ENCODE measurements around the gene DZIP1. TPM values are rescaled to one million over a fixed set of nuclear protein-coding genes. Genes with fewer than 3 reads are reported as not detected.
"Not testable (repeated sequence)": the region's sequence is repeated elsewhere in the genome, so short reads cannot be mapped to it uniquely, and the experiment has no call there.

DZIP1 gene, protein sequence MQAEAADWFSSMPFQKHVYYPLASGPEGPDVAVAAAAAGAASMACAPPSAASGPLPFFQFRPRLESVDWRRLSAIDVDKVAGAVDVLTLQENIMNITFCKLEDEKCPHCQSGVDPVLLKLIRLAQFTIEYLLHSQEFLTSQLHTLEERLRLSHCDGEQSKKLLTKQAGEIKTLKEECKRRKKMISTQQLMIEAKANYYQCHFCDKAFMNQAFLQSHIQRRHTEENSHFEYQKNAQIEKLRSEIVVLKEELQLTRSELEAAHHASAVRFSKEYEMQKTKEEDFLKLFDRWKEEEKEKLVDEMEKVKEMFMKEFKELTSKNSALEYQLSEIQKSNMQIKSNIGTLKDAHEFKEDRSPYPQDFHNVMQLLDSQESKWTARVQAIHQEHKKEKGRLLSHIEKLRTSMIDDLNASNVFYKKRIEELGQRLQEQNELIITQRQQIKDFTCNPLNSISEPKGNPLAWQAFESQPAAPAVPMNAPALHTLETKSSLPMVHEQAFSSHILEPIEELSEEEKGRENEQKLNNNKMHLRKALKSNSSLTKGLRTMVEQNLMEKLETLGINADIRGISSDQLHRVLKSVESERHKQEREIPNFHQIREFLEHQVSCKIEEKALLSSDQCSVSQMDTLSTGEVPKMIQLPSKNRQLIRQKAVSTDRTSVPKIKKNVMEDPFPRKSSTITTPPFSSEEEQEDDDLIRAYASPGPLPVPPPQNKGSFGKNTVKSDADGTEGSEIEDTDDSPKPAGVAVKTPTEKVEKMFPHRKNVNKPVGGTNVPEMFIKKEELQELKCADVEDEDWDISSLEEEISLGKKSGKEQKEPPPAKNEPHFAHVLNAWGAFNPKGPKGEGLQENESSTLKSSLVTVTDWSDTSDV
- 11.0 TPM for total RNA-seq

DNA sequence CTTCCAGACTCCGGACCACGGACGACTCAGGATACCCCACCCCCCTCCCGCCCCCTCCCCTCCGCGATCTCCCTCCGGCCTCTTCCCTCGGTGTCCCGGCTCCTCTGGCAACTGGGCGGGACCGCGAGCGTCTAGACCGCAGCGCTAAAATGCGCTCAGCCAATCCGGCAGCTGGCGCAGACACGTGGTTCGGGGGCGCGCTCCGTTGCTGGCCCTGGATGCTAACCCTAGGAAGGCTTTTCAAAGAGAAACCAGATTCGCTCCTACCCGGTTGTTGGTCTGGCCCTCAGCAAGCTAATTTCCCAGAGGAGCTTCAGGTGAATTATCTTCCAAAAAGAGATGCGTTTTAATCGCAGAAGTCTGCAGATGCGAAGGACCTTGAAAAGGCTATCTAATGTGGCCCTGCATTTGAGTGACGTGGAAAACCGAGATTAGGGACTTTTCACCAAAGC is at the start of gene DZIP1:
DZIP1 (minus strand) TSS at position 106 of the 452 bp plus-strand sequence. CDS start 2,677 bp downstream, outside the sequence.
- Histone ChIP-seq H3K4me1 (ENCODE audit: control insufficient read depth in 3 of 3, insufficient read depth in 3 of 3, low read length in 3 of 3) (peaks cover 7 to 14% (median 12%) of the 10 kb centered on the region in 3 donors), H3K9ac (ENCODE audit: low read depth in 1 of 3, low read length in 3 of 3) (peak within 1 kb of the TSS; percentile 59 to 69 (median 68)), H3K36me3 (ENCODE audit: control insufficient read depth in 3 of 3, insufficient read depth in 3 of 3, low read length in 3 of 3) (no peaks in the 10 kb centered on the region), H3K9me3 (ENCODE audit: control insufficient read depth in 3 of 3, low read length in 3 of 3) (no peaks in the 10 kb centered on the region), H3K27ac (ENCODE audit: low read depth, low read length) (no peak within 1 kb of the TSS), H3K4me3 (ENCODE audit: low read length in 3 of 3) (peak within 1 kb of the TSS; percentile 69 to 77 (median 73)), H3K27me3 (ENCODE audit: control insufficient read depth in 3 of 3, insufficient read depth in 3 of 3, low read length in 3 of 3) (peaks cover 9 to 20% (median 19%) of the 10 kb centered on the region in 3 donors)

DNA sequence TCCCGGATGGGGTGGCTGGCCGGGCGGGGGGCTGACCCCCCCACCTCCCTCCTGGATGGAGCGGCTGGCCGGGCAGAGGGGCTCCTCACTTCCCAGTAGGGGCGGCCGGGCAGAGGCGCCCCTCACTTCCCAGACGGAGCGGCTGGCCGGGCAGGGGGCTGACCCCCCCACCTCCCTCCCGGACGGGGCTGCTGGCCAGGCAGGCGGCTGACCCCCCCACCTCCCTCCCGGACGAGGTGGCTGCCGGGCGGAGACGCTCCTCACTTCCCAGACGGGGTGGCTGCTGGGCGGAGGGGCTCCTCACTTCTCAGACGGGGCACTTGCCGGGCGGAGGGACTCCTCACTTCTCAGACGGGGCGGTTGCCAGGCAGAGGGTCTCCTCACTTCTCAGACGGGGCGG is 46.5 kb upstream of the DZIP1 start:
- not testable (repeated sequence) for H3K27me3 ChIP-seq (ENCODE audit: control insufficient read depth in 3 of 3, insufficient read depth in 3 of 3, low read length in 3 of 3); H3K36me3 ChIP-seq (ENCODE audit: control insufficient read depth in 3 of 3, insufficient read depth in 3 of 3, low read length in 3 of 3); H3K27ac ChIP-seq (ENCODE audit: low read depth, low read length); H3K4me1 ChIP-seq (ENCODE audit: control insufficient read depth in 3 of 3, insufficient read depth in 3 of 3, low read length in 3 of 3); H3K9me3 ChIP-seq (ENCODE audit: control insufficient read depth in 3 of 3, low read length in 3 of 3); H3K4me3 ChIP-seq (ENCODE audit: low read length in 3 of 3); H3K9ac ChIP-seq (ENCODE audit: low read depth in 1 of 3, low read length in 3 of 3)

DNA sequence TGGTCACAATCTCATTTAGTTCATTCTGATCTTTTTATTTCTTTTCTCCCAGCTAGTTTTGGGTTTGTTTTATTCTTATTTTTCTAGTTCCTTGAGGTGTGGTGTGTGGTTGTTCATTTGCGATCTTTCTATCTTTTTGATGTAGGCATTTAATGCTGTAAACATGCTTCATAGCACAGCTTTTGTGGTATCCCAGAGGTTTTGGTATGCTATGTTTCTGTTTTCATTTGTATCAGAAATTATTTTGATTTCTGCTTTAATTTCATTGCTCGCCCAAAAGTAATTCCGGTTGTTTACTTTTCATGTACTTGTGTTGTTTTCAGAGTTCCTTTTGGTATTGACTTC is 45.0 kb upstream of the DZIP1 start:
- Histone ChIP-seq H3K4me1 (ENCODE audit: control insufficient read depth in 3 of 3, insufficient read depth in 3 of 3, low read length in 3 of 3) (peaks cover 2 to 6% (median 5%) of the 10 kb centered on the region in 3 donors), H3K9me3 (ENCODE audit: control insufficient read depth in 3 of 3, low read length in 3 of 3) (no peaks in the 10 kb centered on the region), H3K4me3 (ENCODE audit: low read length in 3 of 3) (no peak overlapping the region), H3K36me3 (ENCODE audit: control insufficient read depth in 3 of 3, insufficient read depth in 3 of 3, low read length in 3 of 3) (no peaks in the 10 kb centered on the region), H3K27me3 (ENCODE audit: control insufficient read depth in 3 of 3, insufficient read depth in 3 of 3, low read length in 3 of 3) (no peaks in the 10 kb centered on the region), H3K27ac (ENCODE audit: low read depth, low read length) (no peak overlapping the region), H3K9ac (ENCODE audit: low read depth in 1 of 3, low read length in 3 of 3) (no peak overlapping the region)

DNA sequence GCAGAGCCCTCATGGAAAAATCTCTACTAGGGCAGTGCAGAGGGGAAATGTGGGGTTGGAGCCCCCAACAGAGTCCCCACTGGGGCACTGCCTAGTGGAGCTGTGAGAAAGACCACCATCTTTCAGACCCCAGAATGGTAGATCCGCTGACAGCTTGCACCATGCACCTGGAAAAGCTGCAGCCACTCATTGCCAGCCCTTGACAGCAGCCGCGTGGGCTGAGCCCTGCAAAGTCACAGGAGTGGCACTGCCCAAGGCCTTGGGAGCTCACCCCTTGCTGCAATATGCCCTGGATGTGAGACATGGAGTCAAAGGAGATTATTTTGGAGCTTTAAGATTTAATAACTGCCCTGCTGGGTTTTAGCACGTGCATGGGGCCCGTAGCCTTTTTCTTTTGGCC is 40.5 kb upstream of the DZIP1 start:
- H3K27ac ChIP-seq (ENCODE audit: low read depth, low read length); H3K36me3 ChIP-seq (ENCODE audit: control insufficient read depth in 3 of 3, insufficient read depth in 3 of 3, low read length in 3 of 3); H3K27me3 ChIP-seq (ENCODE audit: control insufficient read depth in 3 of 3, insufficient read depth in 3 of 3, low read length in 3 of 3); H3K9me3 ChIP-seq (ENCODE audit: control insufficient read depth in 3 of 3, low read length in 3 of 3); H3K4me3 ChIP-seq (ENCODE audit: low read length in 3 of 3); H3K9ac ChIP-seq (ENCODE audit: low read depth in 1 of 3, low read length in 3 of 3): not testable (repeated sequence)
- H3K4me1 ChIP-seq (ENCODE audit: control insufficient read depth in 3 of 3, insufficient read depth in 3 of 3, low read length in 3 of 3): peaks cover 13 to 29% (median 13%) of the 10 kb centered on the region in 3 donors

DNA sequence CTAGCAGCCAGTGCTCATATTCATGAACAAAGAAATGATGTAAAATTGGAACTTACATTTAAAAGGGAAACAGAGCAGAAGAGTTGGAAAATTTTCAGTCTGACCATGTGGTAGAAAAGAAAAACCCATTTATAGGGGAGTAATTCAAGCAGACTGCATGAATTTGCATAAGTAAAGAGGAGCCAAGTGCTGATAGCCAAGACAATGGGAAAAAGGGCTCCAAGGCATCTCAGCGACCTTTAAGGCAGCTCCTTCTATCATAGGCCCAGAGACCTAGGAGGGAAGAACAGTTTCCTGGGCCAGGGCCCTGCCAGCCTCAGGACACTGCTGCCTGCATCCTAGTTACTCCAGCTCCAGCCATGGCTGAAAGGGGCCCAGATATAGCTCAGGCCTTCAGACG is 39.9 kb upstream of the DZIP1 start:
- Histone ChIP-seq H3K4me1 (ENCODE audit: control insufficient read depth in 3 of 3, insufficient read depth in 3 of 3, low read length in 3 of 3) (peaks cover 13 to 32% (median 14%) of the 10 kb centered on the region in 3 donors), H3K27ac (ENCODE audit: low read depth, low read length) (no peak overlapping the region), H3K9me3 (ENCODE audit: control insufficient read depth in 3 of 3, low read length in 3 of 3) (no peaks in the 10 kb centered on the region), H3K36me3 (ENCODE audit: control insufficient read depth in 3 of 3, insufficient read depth in 3 of 3, low read length in 3 of 3) (no peaks in the 10 kb centered on the region), H3K9ac (ENCODE audit: low read depth in 1 of 3, low read length in 3 of 3) (no peak overlapping the region), H3K27me3 (ENCODE audit: control insufficient read depth in 3 of 3, insufficient read depth in 3 of 3, low read length in 3 of 3) (no peaks in the 10 kb centered on the region), H3K4me3 (ENCODE audit: low read length in 3 of 3) (no peak overlapping the region)

DNA sequence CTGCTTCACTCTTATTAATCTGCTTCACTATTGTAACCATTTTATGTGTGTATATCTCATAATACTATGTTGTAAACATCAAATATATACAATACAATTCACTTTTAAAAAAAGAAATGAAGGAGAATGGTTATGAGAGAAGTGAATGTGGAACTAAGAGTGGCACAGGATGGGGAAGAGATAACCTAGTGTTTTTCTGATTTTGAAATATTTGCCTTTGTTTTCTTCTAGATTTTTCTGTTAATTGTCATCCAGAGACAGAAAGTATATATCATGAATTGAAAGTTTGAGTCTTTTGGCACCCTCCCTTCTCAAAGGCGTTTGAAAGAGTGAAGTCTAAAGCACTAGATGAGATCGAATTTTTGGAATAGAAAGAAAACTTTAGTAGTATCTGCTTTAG is 35.2 kb upstream of the DZIP1 start:
- Histone ChIP-seq H3K27ac (ENCODE audit: low read depth, low read length) (peak overlapping the region; percentile 98), H3K4me3 (ENCODE audit: low read length in 3 of 3) (no peak overlapping the region), H3K9ac (ENCODE audit: low read depth in 1 of 3, low read length in 3 of 3) (peak overlapping the region in 1 of 3 donors; percentile 27), H3K36me3 (ENCODE audit: control insufficient read depth in 3 of 3, insufficient read depth in 3 of 3, low read length in 3 of 3) (no peaks in the 10 kb centered on the region), H3K9me3 (ENCODE audit: control insufficient read depth in 3 of 3, low read length in 3 of 3) (no peaks in the 10 kb centered on the region), H3K4me1 (ENCODE audit: control insufficient read depth in 3 of 3, insufficient read depth in 3 of 3, low read length in 3 of 3) (peaks cover 16 to 39% (median 26%) of the 10 kb centered on the region in 3 donors), H3K27me3 (ENCODE audit: control insufficient read depth in 3 of 3, insufficient read depth in 3 of 3, low read length in 3 of 3) (no peaks in the 10 kb centered on the region)

DNA sequence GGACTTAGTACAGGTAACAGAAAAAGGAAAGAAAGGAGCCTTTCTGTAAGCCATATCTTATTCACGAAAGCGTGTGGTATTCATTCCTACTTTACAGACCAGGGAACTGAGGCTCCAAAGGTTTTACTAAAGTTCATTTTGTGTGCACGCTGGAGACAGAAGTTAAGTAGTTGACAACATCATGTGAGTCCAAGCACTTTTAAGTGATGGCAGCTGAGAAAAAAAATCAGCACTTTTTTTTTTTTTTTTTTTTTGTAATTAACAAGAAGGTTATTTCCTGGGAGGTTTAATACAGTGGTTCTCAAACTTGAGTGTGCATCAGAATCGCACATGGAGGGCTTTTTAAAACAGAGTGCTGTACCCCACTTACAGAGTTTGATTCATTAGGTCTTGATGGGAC is 34.5 kb upstream of the DZIP1 start:
- peak overlapping the region; percentile 98 for H3K27ac ChIP-seq (ENCODE audit: low read depth, low read length)
- peaks cover 11 to 40% (median 22%) of the 10 kb centered on the region in 3 donors for H3K4me1 ChIP-seq (ENCODE audit: control insufficient read depth in 3 of 3, insufficient read depth in 3 of 3, low read length in 3 of 3)
- no peaks in the 10 kb centered on the region for H3K9me3 ChIP-seq (ENCODE audit: control insufficient read depth in 3 of 3, low read length in 3 of 3)
- H3K9ac ChIP-seq (ENCODE audit: low read depth in 1 of 3, low read length in 3 of 3): peak overlapping the region in 2 of 3 donors; percentile 91 to 98
- H3K36me3 ChIP-seq (ENCODE audit: control insufficient read depth in 3 of 3, insufficient read depth in 3 of 3, low read length in 3 of 3): no peaks in the 10 kb centered on the region
- H3K4me3 ChIP-seq (ENCODE audit: low read length in 3 of 3): peak overlapping the region in 1 of 3 donors; percentile 54
- H3K27me3 ChIP-seq (ENCODE audit: control insufficient read depth in 3 of 3, insufficient read depth in 3 of 3, low read length in 3 of 3): no peaks in the 10 kb centered on the region

DNA sequence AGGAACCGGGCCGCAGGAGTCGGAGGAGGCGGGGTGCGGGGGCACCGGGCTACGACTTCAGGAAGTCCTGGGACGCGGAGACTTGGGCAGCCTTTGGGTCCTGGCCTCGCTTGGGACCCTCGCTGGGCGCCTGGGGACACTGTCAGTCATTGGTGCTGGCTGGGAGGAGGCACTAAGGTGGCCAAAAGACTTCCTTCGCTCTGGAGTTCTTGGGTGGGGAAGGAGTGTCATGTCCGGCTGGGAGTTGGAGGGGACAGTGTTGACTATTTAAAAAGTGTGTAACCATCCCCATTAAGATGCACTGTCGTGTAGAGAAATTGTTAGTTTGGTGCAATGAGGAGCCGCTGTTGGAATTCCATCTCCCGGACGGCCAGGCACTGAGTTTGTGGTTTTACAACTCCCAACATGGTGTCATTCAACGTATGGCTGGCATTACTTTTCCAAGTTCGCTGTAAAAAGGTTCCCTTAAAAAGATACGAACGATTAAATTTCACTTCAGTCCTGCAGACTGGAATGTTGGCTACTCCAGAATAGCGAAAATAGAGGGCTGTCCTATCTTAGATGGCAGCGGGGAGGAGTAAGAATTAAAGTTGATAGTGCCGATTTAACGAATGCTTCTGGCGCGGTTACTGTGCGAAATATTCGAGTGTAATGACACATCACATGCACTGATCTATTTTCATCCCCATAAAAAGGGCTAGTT is 33.2 kb upstream of the DZIP1 start:
- H3K9ac ChIP-seq (ENCODE audit: low read depth in 1 of 3, low read length in 3 of 3): peak overlapping the region; percentile 91 to 98 (median 97)
- no peaks in the 10 kb centered on the region for H3K27me3 ChIP-seq (ENCODE audit: control insufficient read depth in 3 of 3, insufficient read depth in 3 of 3, low read length in 3 of 3)
- H3K9me3 ChIP-seq (ENCODE audit: control insufficient read depth in 3 of 3, low read length in 3 of 3): peaks cover 0 to 2% (median 0%) of the 10 kb centered on the region in 3 donors
- H3K4me3 ChIP-seq (ENCODE audit: low read length in 3 of 3): peak overlapping the region; percentile 76 to 96 (median 93)
- peak overlapping the region; percentile 98 for H3K27ac ChIP-seq (ENCODE audit: low read depth, low read length)
- H3K4me1 ChIP-seq (ENCODE audit: control insufficient read depth in 3 of 3, insufficient read depth in 3 of 3, low read length in 3 of 3): peaks cover 11 to 37% (median 22%) of the 10 kb centered on the region in 3 donors
- H3K36me3 ChIP-seq (ENCODE audit: control insufficient read depth in 3 of 3, insufficient read depth in 3 of 3, low read length in 3 of 3): no peaks in the 10 kb centered on the region

DNA sequence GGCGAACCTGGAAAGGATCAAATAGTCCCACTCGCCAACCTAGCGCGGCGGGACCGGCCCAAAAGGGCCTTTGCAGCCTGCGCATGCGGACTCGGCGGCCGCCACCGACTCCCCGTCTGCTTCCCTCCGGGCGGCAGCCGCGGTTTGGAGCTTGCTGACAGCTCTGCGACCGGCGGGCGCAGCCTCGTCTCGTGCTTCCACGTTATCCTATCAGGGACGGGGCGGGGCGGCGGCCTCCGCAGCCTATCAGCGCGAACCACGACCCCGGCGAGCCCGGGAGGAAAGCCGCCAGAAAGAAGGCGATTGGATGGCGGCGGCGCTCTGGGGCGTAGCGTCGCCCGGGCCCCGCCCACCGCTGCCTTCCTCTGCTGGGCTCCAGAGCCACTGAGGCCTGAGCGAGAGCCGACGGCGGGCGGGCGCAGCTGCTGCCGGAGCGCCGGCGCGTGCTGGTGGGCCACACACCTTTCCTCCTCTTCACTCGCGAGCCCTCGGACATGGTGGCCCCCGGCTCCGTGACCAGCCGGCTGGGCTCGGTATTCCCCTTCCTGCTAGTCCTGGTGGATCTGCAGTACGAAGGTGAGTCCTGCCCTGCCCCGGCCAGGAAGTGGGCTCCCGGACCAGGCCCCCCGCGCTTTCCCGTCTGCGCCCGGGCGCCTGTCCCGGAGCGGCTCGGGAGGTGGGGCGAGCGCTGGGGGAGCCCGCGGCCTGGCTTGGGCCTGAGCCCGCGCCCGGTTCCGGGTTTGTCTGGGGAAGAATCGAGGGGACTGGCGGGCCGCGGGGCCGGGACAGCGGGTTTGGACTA is 32.5 kb upstream of the DZIP1 start, which contains the start of gene DNAJC3:
DNAJC3 (plus strand) TSS at position 378 of the 802 bp plus-strand sequence; CDS start at position 495, 117 bp downstream.
- Histone ChIP-seq H3K4me1 (ENCODE audit: control insufficient read depth in 3 of 3, insufficient read depth in 3 of 3, low read length in 3 of 3) (peaks cover 8 to 31% (median 20%) of the 10 kb centered on the region in 3 donors), H3K27ac (ENCODE audit: low read depth, low read length) (peak within 1 kb of the TSS; percentile 98), H3K4me3 (ENCODE audit: low read length in 3 of 3) (peak within 1 kb of the TSS; percentile 93 to 96 (median 96)), H3K9ac (ENCODE audit: low read depth in 1 of 3, low read length in 3 of 3) (peak within 1 kb of the TSS; percentile 94 to 98 (median 97)), H3K9me3 (ENCODE audit: control insufficient read depth in 3 of 3, low read length in 3 of 3) (peaks cover 0 to 3% (median under 1%) of the 10 kb centered on the region in 3 donors), H3K27me3 (ENCODE audit: control insufficient read depth in 3 of 3, insufficient read depth in 3 of 3, low read length in 3 of 3) (no peaks in the 10 kb centered on the region), H3K36me3 (ENCODE audit: control insufficient read depth in 3 of 3, insufficient read depth in 3 of 3, low read length in 3 of 3) (peaks cover 0 to 1% (median 0%) of the 10 kb centered on the region in 3 donors)

Measured in skeletal muscle tissue (tissue), 4 donors.